ENCODE results near the gene NFE2L3.

Gene NFE2L3

DNA sequence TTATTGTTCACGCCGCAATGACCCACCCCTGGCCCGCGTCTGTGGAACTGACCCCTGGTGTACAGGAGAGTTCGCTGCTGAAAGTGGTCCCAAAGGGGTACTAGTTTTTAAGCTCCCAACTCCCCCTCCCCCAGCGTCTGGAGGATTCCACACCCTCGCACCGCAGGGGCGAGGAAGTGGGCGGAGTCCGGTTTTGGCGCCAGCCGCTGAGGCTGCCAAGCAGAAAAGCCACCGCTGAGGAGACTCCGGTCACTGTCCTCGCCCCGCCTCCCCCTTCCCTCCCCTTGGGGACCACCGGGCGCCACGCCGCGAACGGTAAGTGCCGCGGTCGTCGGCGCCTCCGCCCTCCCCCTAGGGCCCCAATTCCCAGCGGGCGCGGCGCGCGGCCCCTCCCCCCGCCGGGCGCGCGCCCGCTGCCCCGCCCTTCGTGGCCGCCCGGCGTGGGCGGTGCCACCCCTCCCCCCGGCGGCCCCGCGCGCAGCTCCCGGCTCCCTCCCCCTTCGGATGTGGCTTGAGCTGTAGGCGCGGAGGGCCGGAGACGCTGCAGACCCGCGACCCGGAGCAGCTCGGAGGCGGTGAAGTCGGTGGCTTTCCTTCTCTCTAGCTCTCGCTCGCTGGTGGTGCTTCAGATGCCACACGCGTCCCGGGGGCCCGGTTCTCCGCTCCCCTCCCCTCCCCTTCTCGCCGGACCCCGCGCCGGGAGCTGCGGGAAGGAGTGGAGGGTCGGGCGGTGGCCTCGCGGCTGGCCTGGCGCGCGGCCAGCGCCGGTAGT is 49.4 kb downstream of the NFE2L3 start, which contains the start of gene CBX3:
Gene CBX3 (plus strand): TSS at position 499 of the 772 bp plus-strand sequence. CDS start 1,254 bp downstream, outside the sequence.
- DNase-seq: peak; percentile 93

- peak; percentile 52 for DNase-seq
Observed at GRCh38 chr7:26202019-26202990, 50.3 kb downstream of the NFE2L3 start.

DNA sequence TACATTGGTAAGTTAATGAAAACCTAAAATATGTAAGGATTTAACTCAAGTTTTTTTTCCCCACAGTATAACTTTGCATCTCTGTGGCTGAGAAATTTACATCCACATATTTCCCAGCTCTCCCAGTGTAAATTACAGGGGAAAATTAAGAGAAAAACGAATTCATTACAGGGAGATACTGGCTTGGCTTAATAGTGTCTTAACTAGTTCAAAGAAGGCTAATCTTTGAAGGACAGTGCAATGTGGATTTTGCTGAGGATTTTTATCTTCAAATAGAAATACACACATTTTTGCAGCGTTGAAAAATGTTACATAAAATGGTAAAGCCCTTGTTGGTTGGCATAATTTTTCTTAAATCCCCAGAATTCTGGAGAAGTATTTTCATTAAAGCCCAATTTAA is 51.0 kb downstream of the NFE2L3 start:
- no peak for DNase-seq

DNA sequence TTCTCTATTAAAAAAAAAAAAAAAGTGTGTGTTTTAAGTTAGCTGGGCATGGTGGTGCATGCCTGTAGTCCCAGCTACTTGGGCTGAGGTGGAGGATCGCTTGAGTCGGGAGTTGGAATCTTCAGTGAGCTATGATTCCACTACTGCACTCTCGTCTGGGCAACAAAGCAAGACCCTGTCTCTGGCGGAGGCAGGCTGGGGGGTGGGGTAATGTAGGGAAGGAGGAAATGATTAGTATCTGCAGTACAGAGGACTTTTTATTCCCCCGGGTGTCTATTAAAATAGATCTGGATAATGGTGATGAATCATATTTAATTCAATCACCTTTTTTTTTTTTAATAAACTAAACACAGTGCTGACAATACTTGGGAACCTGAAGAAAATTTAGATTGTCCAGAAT is 56.0 kb downstream of the NFE2L3 start:
- DNase-seq: no peak

DNA sequence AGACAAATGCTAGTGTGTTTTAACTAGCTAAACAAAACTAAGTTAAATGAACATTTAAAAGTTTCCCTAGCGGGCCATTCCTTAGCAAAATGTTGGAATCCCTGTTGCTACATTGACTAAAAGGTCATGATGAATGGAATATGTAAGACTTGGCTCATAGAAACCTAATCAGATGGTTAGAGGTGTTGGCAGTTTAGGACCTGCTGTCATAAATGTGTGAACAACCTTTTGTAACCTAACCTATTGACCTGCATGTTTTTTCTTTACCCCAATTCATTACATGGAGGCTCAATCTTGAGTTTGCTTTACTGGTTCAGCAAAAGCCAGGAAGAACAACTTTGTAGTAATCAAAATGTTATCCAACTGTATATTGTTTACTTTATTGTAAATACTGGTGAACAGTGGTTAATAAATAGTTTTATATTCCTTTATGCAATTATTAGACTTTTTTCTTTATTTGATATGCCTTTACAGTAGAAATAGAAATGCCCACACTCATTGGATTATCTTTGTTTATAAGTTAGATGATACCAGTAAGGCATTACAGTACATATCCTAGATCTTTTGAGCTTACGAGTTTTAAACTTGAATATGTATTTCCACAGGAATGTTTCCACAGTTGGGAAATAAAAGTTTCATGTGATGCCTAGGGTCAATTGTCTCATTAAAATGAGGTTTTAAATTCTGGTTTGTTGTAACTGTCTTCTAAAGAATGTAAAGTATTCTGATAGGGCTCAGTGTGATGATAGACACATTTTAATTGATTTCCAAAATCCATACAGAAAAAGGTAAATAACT is 61.1 kb downstream of the NFE2L3 start:
- DNase-seq: no peak

DNA sequence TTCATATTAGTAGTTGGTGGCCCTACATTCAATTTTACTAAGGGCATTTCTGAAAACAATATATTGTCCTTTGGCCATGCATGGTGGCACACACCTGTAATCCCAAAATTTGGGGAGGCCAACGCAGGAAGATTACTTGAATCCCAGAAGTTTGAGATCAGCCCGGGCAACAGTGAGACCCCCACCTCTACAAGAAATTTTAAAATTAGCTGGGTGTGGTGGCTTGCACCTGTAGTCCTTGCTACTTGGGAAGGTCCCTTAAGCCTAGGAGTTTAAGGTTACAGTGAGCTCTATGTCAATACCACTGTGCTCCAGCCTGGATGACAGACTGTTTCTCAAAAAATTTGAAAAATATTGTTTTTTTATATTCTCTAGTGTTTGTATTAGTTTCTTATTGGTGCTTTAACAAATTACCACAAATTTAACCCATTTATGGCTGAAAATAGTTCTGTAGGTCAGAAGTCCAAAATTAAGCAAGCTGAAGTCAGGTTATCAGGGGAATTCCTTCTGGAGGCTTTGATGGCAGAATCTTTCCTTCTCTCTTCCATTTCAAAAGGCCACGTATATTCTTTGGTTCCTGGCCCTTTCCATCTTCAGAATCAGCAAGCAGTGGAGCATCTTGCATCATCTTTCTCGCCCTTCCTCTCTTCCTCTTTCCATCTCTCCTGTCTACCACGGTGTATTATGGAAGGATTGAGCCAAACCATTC is 62.0 kb downstream of the NFE2L3 start:
- no peak for DNase-seq

- no peak for DNase-seq
Observed at GRCh38 chr7:26216049-26216448, 64.1 kb downstream of the NFE2L3 start.

- no peak for DNase-seq
Observed at GRCh38 chr7:26224359-26224758, 72.4 kb downstream of the NFE2L3 start.

DNA sequence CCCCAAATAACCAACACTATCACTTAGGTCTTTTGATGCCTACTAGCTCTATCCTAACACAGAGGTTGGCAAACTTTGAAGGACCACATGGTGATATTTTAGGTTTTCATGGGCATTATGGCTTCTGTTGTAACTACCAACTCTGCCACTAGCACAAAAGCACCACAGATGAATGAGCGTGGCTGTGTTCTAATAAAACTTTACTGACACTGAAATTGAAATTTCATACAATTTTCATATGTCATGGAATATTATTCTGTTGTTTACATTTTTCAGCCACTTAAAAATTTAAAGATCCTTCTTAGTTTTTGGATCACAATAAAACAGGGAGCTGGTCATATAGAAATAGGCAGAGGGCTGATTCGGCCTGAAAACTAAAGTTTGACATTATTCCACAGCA is 76.0 kb downstream of the NFE2L3 start:
- DNase-seq: no peak

- DNase-seq: no peak
Observed at GRCh38 chr7:26233902-26234511, 82.0 kb downstream of the NFE2L3 start.

Measured in CD4-positive, alpha-beta T cell treated with Interferon gamma for 1 hour (primary cell).